AG08396 (cell line): ENCODE measurements around the gene ODF4.

ENCODE experiments used
- DNase-seq: peaks from one replicate; pipeline ENCODE4 v3.0.0; 2012; ENCODE audit warnings: low spot score, mixed read lengths

Gene ODF4, protein sequence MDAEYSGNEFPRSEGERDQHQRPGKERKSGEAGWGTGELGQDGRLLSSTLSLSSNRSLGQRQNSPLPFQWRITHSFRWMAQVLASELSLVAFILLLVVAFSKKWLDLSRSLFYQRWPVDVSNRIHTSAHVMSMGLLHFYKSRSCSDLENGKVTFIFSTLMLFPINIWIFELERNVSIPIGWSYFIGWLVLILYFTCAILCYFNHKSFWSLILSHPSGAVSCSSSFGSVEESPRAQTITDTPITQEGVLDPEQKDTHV

DNA sequence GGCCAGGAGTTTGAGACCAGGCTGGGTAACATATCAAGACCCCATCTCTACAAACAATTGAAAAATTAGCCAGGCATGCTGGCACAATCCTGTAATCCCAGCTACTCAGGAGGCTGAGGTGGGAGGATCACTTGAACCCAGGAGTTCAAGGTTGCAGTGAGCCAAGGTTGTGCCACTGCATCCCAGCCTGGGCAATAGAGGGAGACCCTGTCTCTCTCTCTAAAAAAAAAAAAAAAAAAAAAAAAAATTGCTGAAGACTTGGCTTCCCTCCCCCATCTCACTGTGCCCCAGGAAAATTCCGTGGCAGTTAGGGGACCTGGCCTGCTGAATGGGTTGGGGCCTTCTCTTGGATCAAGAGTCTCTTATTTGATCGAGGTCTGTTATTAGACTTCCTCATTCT, at the start of gene ODF4:
Gene ODF4 (plus strand): TSS at position 301 of the 400 bp plus-strand sequence. CDS start 212 bp downstream, outside the sequence.
- no peak for DNase-seq

DNA sequence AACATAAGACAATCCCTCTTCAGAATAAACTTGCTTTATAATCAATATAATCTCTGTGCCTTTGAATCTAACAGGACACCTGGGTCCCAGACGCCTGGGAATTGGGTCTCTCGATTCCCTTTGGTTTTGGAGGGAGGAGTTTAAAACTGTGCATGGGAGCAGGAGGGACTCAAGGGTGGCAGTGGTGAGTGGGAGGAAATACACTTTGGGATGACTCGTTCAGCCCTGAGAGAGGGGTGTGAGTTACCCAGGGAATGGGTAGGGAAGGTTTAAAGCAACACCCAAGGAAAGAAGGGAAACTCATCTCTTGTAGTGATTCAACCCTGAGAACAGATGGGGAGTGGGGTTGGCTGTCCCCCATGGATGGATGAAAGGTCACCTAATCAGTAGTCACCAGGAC, 49.6 kb upstream of the ODF4 start:
- peak; percentile 61 for DNase-seq

DNA sequence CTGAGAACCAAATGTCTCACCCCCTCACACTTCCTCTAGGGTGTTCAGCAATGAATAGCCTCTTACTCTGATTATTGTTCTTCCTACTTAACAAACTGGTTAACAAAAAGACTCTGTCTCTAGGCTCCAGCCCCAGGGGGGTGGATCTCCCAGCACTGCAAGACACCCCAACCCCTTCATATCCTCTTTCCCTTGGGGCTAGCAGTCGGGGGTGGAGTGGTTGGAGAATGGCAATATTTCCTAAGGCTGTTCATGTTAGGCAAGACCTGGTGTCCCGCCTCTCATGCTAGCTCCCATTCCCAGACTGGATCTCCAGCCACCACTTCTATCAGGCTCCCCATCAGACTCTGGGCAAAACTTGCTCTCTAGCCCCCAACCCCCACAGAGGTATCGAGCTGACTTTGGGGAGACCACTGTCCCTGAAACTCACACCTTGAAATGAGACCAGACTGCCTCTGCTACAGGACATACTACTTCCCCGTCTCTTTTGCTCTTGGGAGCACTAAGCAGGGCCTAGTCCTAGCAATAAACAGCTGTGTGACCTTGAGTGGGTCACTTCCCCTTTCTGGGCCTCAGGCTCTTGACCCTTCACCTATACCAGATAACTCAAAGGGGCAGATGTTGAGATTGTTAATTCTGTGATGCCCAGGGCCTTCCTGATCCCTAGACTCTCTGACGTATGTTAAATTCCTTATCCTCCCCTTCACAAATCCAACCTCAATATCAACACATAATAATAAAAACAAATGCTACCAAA, 46.8 kb upstream of the ODF4 start:
- DNase-seq: no peak

DNA sequence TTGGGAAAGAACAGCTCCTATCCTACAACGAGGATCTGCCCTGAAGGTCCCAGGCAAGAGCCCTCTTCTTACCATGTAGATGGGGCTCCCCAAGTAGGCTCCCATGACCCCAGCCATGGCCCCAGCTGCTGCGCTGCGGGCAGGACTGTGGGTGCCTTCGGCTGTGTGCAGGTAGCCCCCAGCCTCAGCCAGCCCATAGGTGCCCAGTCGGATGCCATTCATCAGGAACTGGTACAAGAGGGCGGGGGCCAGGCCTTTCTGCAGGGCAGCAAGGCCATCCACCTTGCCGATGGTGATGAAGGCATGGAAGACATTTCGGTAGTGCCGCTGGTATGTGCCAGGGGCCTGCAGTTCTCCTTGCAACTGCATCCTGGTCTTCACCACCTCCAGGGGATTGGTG, 45.3 kb upstream of the ODF4 start:
- DNase-seq: no peak

DNA sequence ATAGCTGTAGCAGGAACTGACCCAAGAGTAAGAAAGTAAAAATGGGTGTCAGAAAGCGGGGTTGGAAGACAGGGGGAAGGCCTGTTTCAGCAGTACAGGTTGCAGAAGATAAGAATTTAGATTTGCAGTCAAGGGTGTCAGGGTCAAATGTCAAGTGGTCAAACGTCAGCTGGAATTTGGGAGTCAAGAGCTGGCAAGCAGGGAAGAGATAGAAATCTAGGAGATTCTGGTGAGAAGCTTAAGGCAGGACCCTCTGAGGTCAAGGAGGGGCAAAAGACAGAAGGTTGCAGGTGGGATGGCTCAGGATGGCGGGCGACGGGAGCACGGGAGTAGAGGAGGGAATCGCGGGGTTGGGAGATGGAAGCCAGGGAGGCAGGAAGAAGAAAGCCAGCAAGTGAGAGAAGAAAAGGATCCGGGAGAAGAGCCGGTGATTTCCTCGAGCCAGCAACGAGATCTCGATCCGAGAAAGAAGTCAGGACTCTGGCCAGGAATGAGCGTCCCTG, 44.8 kb upstream of the ODF4 start:
- DNase-seq: no peak

DNA sequence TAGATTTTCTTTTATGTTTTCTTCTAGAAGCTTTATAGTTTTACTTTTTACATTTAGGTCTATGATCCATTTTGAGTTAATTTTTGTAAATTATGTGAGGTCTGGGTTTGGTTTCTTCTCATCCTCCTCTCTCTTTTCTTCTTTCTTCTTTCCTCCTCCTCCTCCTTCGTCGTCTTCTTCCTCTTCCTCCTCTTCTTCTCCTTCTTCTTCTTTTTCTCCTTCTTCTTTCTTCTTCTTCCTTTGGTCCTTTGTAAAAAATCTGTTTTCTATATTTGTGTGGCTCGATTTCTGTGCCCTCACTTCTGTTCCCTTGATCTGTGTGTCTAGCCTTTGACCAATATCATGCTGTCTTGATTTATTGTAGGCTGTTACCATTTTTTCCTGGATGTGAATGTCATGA, 39.4 kb upstream of the ODF4 start:
- DNase-seq: no peak

DNA sequence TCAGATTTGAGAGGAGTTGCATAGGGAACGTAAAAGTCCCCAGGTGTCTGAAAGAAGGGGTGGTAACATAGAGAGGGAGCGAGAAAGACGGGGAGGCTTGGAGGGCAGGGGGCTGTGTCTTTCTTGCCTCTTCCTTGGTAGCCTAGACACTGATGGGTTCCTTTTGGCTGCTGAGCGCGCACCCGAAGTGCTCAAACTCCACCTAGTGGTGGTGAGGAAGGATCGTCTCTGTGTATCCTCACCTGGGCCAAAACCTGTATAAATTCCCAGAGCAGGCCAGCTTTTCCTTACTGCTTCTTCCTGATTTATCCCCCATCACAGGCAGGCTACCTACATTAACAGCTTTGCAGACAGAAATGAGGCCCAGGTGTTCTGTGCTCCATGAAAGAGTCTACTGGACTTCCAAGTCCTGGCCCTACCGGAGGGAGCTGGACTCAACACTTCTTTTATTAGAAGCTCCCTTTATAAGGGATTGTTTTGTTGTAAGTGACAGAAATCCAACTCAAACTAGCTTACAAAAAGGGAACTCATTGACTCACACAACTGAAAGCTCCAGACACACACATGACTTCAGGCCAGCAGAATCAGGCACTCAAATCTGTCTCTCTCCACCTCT, 38.9 kb upstream of the ODF4 start:
- peak; percentile 82 for DNase-seq

DNA sequence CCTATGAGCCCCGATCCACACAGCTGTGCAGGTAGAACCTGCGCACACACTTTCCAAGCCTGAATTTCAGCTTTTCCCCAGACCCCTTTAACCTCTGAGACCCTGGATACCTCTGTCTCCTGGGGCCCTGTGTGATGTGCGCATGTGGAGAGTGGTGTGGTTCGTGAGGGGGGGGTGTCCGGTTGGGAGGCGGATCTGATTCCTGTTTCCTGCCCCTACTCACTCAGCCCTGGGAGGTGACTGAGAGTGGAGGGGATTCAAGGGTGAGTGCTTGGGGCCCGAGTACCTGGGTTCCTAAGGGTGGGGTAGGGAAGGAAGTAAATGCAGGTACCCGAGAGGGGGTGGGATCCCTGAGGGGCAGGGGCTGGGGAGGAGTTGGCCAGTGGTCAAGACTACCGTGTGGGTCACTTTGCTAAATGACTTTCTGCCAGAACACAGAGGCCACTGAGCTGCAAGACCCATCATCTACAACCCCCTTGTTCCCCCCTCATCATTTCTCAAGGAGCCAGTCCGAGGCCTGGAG, 29.0 kb upstream of the ODF4 start:
- no peak for DNase-seq

DNA sequence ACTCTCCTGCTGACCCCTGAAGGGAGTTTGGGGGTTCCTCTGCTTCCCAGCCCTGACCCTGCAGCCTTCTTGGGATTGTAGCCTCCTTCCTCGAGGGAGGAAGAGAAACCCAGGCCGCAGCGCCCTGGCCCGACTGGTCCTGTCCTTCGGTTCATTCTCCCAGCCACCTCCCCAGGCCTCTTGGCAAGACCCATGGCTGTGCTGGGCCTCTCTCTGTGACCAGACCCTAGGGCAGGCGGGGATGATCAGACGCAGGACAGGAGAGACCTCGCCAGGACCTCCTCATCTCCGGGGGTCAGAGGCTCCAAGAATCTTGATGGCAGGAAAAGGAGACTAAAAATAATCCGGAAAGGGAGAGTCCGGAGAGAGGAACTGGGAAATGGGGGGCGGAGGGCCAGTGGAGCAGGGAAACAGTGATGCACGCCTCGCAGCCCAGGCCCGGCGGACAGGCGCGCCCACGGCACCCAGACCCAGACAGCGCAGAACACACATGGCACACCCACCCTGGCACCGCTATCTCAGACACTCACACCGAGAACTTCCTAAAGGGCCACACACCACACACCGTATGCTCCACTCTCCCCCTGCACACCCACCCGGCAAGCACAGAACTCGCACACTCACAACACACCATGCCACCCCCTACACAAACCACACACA, 28.4 kb upstream of the ODF4 start:
- DNase-seq: peak; percentile 3

DNA sequence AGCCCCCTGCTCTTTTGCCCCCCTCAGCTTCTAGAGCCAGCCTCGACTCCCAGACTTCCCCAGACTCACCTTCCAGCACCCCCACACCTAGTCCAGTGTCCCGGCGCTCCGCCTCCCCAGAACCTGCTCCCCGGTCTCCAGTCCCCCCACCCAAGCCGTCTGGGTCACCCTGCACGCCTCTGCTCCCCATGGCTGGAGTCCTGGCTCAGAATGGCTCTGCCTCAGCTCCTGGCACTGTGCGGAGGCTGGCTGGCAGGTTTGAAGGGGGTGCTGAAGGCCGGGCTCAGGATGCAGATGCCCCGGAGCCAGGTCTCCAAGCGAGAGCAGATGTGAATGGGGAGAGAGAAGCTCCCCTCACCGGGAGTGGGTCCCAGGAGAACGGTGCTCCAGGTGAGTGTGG, 27.4 kb upstream of the ODF4 start:
- DNase-seq: no peak

DNA sequence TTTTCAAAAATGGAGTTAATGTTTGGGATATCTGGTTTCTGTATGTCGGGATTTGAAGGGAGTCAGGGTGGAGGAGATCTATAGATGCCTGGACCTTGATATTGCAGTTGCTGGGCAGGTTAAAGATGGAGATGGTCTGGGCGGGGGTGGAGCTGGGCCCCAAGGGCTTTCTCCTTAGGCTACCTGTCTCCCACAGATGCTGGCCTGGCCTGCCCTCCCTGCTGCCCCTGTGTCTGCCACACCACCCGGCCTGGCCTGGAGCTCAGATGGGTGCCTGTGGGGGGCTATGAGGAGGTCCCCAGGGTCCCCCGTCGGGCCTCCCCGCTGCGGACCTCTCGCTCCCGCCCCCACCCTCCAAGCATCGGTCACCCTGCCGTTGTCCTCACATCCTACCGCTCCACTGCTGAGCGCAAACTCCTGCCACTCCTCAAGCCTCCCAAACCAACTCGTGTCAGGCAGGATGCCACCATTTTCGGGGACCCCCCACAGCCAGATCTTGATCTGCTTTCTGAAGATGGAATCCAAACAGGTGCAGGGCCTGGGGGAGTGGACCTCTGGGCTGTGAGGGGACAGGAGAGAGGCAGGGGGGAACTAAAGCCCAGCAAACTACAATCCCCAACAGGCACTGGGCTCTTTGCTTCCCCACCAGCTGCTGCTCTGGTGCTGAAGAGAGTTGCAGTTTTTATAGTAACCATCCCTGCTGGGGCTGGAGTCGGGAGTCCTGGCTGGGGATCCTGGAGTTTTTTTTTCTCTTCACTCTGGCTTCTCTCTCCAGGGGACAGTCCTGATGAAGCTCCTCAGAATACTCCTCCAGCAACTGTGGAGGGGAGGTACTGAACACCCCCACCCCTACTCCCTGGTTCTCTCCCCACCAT, 26.7 kb upstream of the ODF4 start:
- no peak for DNase-seq

DNA sequence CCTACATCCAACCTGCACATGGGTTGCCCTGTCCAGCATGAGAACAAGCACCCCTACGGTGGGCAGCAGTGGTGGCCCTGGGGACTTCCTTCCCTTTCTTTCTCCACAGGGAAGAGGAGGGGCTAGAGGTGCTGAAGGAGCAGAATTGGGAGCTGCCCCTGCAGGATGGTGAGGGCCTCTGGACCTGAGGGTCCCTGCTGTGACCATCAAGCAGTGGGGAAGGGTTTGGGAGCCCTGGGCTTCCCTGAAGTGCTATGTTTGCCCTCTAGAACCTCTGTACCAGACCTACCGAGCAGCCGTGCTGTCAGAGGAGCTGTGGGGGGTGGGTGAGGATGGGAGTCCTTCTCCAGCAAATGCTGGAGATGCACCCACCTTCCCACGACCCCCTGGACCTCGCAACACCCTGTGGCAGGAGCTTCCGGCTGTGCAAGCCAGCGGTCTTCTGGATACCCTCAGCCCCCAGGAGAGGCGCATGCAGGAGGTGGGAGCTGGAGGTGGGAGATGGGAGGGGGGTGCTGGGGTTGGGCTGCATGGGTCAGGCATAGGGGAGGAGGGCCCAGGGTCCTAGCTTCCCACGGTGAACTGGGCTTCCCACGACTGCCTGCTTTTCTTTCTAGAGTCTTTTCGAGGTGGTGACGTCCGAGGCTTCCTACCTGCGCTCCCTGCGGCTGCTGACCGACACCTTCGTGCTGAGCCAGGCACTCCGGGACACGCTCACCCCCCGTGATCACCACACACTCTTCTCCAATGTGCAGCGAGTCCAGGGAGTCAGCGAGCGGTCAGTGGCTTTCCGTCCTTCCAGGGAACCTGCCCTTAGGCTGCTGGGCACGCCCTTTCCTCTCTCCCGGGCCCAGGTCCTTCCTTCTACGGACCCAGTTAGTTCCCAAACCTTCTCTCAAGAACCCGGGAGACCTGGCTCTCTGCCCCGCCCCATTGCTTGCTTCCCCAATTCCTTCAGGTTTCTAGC, 24.6 kb upstream of the ODF4 start:
- DNase-seq: no peak

DNA sequence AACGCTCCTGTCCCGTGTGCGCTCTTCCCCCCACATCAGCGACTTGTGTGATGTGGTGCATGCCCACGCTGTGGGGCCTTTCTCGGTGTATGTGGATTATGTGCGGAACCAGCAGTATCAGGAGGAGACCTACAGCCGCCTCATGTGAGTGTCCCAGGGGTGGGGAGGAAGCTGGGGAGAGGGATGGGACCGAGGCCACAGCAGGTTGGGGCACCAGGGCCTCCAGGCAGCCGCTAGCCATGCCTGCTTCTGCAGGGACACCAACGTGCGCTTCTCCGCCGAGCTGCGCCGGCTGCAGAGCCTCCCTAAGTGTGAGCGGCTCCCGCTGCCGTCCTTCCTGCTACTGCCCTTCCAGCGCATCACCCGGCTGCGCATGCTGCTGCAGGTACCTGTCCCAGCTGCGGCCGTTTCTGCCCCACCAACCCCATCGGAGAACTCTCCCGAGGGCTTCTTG, 23.8 kb upstream of the ODF4 start:
- no peak for DNase-seq

DNA sequence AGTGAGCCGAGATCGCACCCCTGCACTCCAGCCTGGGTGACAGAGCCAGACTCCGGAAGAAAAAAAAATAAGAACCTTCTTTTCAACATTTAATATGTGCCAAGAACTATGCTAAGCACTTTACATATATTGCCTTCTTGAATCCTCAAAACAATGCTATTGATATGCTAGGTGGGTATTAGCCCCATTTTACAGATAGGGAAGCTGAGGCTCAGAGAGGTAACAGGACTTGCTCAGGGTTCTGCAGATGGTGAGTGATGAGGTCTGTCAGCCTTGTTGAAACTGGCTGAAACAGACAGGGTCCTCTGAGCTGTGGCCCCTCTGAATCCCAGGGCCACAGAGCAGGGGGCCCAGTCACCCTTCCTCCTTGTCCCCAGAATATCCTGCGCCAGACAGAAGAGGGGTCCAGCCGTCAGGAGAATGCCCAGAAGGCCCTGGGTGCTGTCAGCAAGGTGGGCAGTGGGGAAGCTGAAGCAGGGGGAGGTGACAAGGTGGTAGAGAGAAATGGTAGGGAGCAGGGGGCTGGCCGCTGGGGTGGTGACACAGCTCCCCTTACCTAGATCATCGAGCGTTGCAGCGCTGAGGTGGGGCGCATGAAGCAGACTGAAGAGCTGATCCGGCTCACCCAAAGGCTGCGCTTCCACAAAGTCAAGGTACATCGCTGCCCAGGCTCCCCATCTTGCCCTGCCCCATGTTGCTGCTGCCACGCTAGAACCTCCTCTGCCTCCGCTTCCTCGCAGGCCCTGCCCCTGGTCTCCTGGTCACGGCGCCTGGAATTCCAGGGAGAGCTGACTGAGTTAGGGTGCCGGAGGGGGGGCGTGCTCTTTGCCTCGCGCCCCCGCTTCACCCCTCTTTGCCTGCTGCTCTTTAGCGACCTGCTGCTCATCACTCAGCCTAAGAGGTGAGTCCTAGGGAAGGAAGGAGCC, 21.4 kb upstream of the ODF4 start:
- no peak for DNase-seq

DNA sequence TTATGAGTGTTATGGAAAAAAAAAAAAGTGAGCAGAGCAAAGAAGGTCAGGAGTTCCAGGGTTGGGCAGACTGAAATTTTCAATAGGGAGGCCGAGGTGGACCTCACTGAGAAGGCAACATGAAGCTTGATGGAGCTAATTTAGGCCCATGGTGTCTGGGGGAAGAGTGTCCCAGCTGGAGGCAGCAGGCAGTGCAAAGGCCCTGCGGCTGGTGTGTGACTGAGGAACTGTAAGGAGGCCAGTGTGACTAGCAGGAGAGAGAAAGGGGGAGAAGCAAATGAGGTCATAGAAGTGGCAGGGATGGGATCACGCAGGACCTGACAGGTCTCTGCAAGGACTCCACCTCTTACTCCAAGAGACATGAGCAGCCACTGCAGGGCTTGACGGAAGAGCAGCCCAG, 19.4 kb upstream of the ODF4 start:
- no peak for DNase-seq

DNA sequence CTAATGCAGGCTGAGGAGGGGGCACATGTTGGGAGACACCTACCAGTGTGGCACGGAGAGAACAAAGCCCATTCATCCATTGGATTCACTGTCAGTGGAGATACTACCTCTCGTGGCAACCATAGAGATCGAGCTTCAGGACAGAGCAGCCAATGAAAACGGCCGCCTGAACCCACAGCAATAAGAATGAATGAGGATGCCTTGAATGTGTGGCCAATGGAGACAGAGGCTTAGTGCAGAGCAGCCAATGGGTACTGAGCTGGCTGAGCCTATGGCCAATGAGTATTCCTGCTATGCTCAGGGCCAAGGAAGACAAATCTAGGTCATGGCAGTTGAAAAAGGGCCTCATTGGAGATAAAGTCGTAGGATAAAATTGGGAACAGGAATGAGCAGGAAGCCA, 18.6 kb upstream of the ODF4 start:
- no peak for DNase-seq

DNA sequence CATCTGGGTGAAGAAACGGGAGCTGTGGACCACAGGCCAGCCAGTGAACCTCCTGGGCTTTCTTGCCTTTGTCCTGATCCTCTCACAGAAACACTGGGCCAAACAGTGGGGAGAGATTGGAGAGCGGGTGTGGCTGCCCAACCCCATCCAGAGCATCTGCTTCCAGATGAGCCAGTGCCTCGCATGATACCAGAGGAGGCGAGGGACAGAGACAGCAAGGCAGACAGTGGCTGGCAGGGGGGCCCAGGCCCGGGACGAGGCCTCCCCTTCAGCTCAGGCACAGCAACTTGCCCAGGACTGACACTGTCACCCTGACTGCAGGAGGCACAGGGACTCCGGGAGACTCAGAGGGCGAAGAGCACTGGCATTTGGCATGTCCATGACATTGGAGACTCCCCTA, 17.6 kb upstream of the ODF4 start:
- no peak for DNase-seq

DNA sequence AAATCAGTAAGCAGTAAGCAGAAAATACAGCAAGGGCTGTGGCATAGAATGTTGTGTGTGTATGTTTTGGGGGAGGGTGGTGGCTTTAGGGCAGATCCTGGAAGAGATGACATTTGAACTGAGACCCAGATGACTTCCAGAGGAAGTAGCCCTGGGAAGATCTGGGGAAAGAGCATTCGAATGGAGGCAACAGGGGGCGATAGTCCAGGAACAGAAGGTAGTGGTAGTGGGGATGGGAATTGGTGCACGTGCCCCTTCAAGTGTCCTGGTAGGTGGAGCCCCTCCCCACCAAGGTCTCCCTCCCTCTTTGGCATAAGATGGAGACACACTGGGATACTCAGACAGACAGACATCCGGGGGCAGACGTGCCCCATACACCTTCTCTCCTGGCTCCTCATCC, 15.5 kb upstream of the ODF4 start:
- no peak for DNase-seq

DNA sequence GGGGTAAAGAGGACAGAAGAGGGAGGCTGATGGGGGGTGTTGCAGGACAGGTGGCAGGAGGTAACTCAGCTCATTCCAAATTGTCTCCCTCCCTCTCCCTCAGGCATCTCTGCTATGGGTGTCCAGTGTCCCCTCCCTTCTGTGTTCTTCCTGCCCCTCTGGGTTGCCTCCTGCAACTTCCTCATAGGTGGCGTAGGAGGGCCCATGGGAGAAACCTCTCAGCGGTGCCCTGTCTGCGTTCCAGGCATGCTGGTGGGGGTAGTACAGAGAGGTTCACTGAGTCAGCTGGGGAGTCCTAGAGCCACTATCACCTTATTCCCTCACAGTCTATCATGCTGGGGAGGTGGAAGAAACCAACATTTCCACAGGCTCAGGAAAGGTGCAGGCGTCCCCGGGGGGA, 14.7 kb upstream of the ODF4 start:
- no peak for DNase-seq
